ENCODE measurements around the gene TALDO1. TPM values are rescaled to one million over a fixed set of nuclear protein-coding genes. Genes with fewer than 3 reads are reported as not detected.
A peak's percentile ranks its signal among the peaks of the same experiment; 100 is the strongest.

The TALDO1 gene
- total RNA-seq, 1 donor from 2014 or later = 101 TPM

- H3K9me3 ChIP-seq (ENCODE audit: low read depth) = no peaks in the 10 kb centered on the region
- H3K27me3 ChIP-seq = no peaks in the 10 kb centered on the region
- no peak for TF ChIP-seq CTCF (IDR thresholded peaks at IDR 0.05)
- no peak for TF ChIP-seq EZH2phosphoT487 (IDR thresholded peaks at IDR 0.05)
- no peak for TF ChIP-seq EZH2 (IDR thresholded peaks at IDR 0.05)
- Mint-ChIP-seq H3K4me3 (peak overlapping the region; percentile 52), H3K27me3 (ENCODE audit: insufficient read depth, low read depth) (peaks cover 7% of the 10 kb centered on the region), H3K9me3 (no peaks in the 10 kb centered on the region), H3K27ac (no peak overlapping the region), H3K4me1 (peaks cover 21% of the 10 kb centered on the region), H3K36me3 (peaks cover 13% of the 10 kb centered on the region)
- peaks cover 43% of the 10 kb centered on the region for H3K79me2 ChIP-seq (ENCODE audit: low read depth)
- peaks cover 57% of the 10 kb centered on the region for H3F3A ChIP-seq (ENCODE audit: low read depth)
- H3K4me2 ChIP-seq = no peak overlapping the region
- peaks cover 24% of the 10 kb centered on the region for H4K20me1 ChIP-seq (ENCODE audit: low read depth)
- no peak for DNase-seq (ENCODE audit: low spot score)
- no peak overlapping the region for H3K9ac ChIP-seq
- H2AFZ ChIP-seq (replicated peaks) = no peak overlapping the region
- peaks cover 15% of the 10 kb centered on the region for H3K4me1 ChIP-seq
- peaks cover 3% of the 10 kb centered on the region for H3K36me3 ChIP-seq
- no peak overlapping the region for H3K4me3 ChIP-seq
- no peak overlapping the region for H3K27ac ChIP-seq
Measured at GRCh38 chr11:812390-812789, 65.1 kb downstream of the TALDO1 start.

- H3K4me3 ChIP-seq = no peak overlapping the region
- H3K27me3 ChIP-seq = no peaks in the 10 kb centered on the region
- H3K36me3 ChIP-seq = peaks cover 3% of the 10 kb centered on the region
- Mint-ChIP-seq H3K27ac (no peak overlapping the region), H3K9me3 (no peaks in the 10 kb centered on the region), H3K4me1 (peaks cover 17% of the 10 kb centered on the region), H3K36me3 (peaks cover 13% of the 10 kb centered on the region), H3K27me3 (ENCODE audit: insufficient read depth, low read depth) (peaks cover 8% of the 10 kb centered on the region), H3K4me3 (no peak overlapping the region)
- peaks cover 53% of the 10 kb centered on the region for H3F3A ChIP-seq (ENCODE audit: low read depth)
- no peaks in the 10 kb centered on the region for H3K9me3 ChIP-seq (ENCODE audit: low read depth)
- DNase-seq (ENCODE audit: low spot score) = no peak
- H4K20me1 ChIP-seq (ENCODE audit: low read depth) = peaks cover 24% of the 10 kb centered on the region
- peaks cover 15% of the 10 kb centered on the region for H3K4me1 ChIP-seq
- H3K9ac ChIP-seq = no peak overlapping the region
- no peak overlapping the region for H3K27ac ChIP-seq
- no peak overlapping the region for H2AFZ ChIP-seq (replicated peaks)
- H3K79me2 ChIP-seq (ENCODE audit: low read depth) = peaks cover 36% of the 10 kb centered on the region
- TF ChIP-seq CTCF (IDR thresholded peaks at IDR 0.05) (no peak), EZH2phosphoT487 (IDR thresholded peaks at IDR 0.05) (no peak), EZH2 (IDR thresholded peaks at IDR 0.05) (no peak)
- no peak overlapping the region for H3K4me2 ChIP-seq
Measured at GRCh38 chr11:813072-813455, 65.8 kb downstream of the TALDO1 start.

- no peak overlapping the region for H2AFZ ChIP-seq (replicated peaks)
- no peak for DNase-seq (ENCODE audit: low spot score)
- no peak for TF ChIP-seq EZH2 (IDR thresholded peaks at IDR 0.05)
- no peak for TF ChIP-seq EZH2phosphoT487 (IDR thresholded peaks at IDR 0.05)
- TF ChIP-seq CTCF (IDR thresholded peaks at IDR 0.05) = no peak
- no peak overlapping the region for H3K4me3 Mint-ChIP-seq
- H3K9ac ChIP-seq = no peak overlapping the region
- H3K4me3 ChIP-seq = no peak overlapping the region
- H3K4me1 Mint-ChIP-seq = peaks cover 17% of the 10 kb centered on the region
- H3K36me3 ChIP-seq = peaks cover 3% of the 10 kb centered on the region
- peaks cover 8% of the 10 kb centered on the region for H3K27me3 Mint-ChIP-seq (ENCODE audit: insufficient read depth, low read depth)
- H3K27me3 ChIP-seq = no peaks in the 10 kb centered on the region
- H3K9me3 ChIP-seq (ENCODE audit: low read depth) = no peaks in the 10 kb centered on the region
- no peaks in the 10 kb centered on the region for H3K9me3 Mint-ChIP-seq
- H3K36me3 Mint-ChIP-seq = peaks cover 13% of the 10 kb centered on the region
- peaks cover 11% of the 10 kb centered on the region for H3K4me1 ChIP-seq
- peaks cover 24% of the 10 kb centered on the region for H4K20me1 ChIP-seq (ENCODE audit: low read depth)
- H3K4me2 ChIP-seq = no peak overlapping the region
- no peak overlapping the region for H3K27ac ChIP-seq
- H3K27ac Mint-ChIP-seq = no peak overlapping the region
- H3F3A ChIP-seq (ENCODE audit: low read depth) = peaks cover 58% of the 10 kb centered on the region
- H3K79me2 ChIP-seq (ENCODE audit: low read depth) = peaks cover 31% of the 10 kb centered on the region
Measured at GRCh38 chr11:813456-814096, 66.3 kb downstream of the TALDO1 start.

Small RNA genes lying within 50 kb of the gene (small RNA-seq; reads per million reads assigned to genes)
- gene SNORA52 = not detected

Other genes starting within 250 kb of the TALDO1 start
- gene RNH1, start 240.2 kb upstream of the TALDO1 start, total RNA-seq (ENCODE audit: low replicate concordance) = 10.5 and 44.8 TPM in 2 replicates
- 21.2 and 32.3 TPM in 2 replicates for gene HRAS, start 211.9 kb upstream of the TALDO1 start, total RNA-seq (ENCODE audit: low replicate concordance)
- gene LRRC56, start 209.9 kb upstream of the TALDO1 start, total RNA-seq (ENCODE audit: low replicate concordance) = 0.45 and 1.4 TPM in 2 replicates
- gene LMNTD2, start 186.7 kb upstream of the TALDO1 start, total RNA-seq (ENCODE audit: low replicate concordance) = 1.1 and 2.5 TPM in 2 replicates
- gene RASSF7, start 186.5 kb upstream of the TALDO1 start, total RNA-seq (ENCODE audit: low replicate concordance) = 12.8 and 48.3 TPM in 2 replicates
- gene PHRF1, start 171.0 kb upstream of the TALDO1 start, total RNA-seq (ENCODE audit: low replicate concordance) = 9.8 and 43.6 TPM in 2 replicates
- gene IRF7, start 131.5 kb upstream of the TALDO1 start, total RNA-seq (ENCODE audit: low replicate concordance) = 4.3 and 18.4 TPM in 2 replicates
- gene CDHR5, start 122.5 kb upstream of the TALDO1 start, total RNA-seq (ENCODE audit: low replicate concordance) = not detected in 2 replicates
- not detected in 2 replicates for gene SCT, start 120.3 kb upstream of the TALDO1 start, total RNA-seq (ENCODE audit: low replicate concordance)
- gene DRD4, start 110.2 kb upstream of the TALDO1 start, total RNA-seq (ENCODE audit: low replicate concordance) = 0.97 and 6.6 TPM in 2 replicates
- gene DEAF1, start 52.2 kb upstream of the TALDO1 start, total RNA-seq (ENCODE audit: low replicate concordance) = 38.4 and 66.4 TPM in 2 replicates
- gene TMEM80, start 51.6 kb upstream of the TALDO1 start, total RNA-seq (ENCODE audit: low replicate concordance) = 38.7 and 42.7 TPM in 2 replicates
- 3.3 and 11.0 TPM in 2 replicates for gene EPS8L2, start 41.2 kb upstream of the TALDO1 start, total RNA-seq (ENCODE audit: low replicate concordance)
- gene GATD1, start 30.0 kb downstream of the TALDO1 start, total RNA-seq (ENCODE audit: low replicate concordance) = 24.1 and 52.9 TPM in 2 replicates
- gene CEND1, start 42.6 kb downstream of the TALDO1 start, total RNA-seq (ENCODE audit: low replicate concordance) = 0.94 and 1.9 TPM in 2 replicates
- 11.0 and 38.4 TPM in 2 replicates for gene SLC25A22, start 50.8 kb downstream of the TALDO1 start, total RNA-seq (ENCODE audit: low replicate concordance)
- gene PIDD1, start 57.8 kb downstream of the TALDO1 start, total RNA-seq (ENCODE audit: low replicate concordance) = 4.8 and 34.6 TPM in 2 replicates
- gene RPLP2, start 62.5 kb downstream of the TALDO1 start, total RNA-seq (ENCODE audit: low replicate concordance) = 418 and 629 TPM in 2 replicates
- gene PNPLA2, start 71.5 kb downstream of the TALDO1 start, total RNA-seq (ENCODE audit: low replicate concordance) = 2.6 and 20.9 TPM in 2 replicates
- gene CRACR2B, start 80.5 kb downstream of the TALDO1 start, total RNA-seq (ENCODE audit: low replicate concordance) = 3.9 and 11.6 TPM in 2 replicates
- gene CD151, start 85.5 kb downstream of the TALDO1 start, total RNA-seq (ENCODE audit: low replicate concordance) = 37.4 and 82.2 TPM in 2 replicates
- 12.9 and 27.5 TPM in 2 replicates for gene POLR2L, start 95.1 kb downstream of the TALDO1 start, total RNA-seq (ENCODE audit: low replicate concordance)
- 19.6 and 58.2 TPM in 2 replicates for gene TSPAN4, start 95.4 kb downstream of the TALDO1 start, total RNA-seq (ENCODE audit: low replicate concordance)
- 56.6 and 62.9 TPM in 2 replicates for gene CHID1, start 163.3 kb downstream of the TALDO1 start, total RNA-seq (ENCODE audit: low replicate concordance)
- 50.4 and 67.5 TPM in 2 replicates for gene AP2A2, start 178.4 kb downstream of the TALDO1 start, total RNA-seq (ENCODE audit: low replicate concordance)